Neural progenitor cell (in vitro differentiated cells): ENCODE measurements around the gene S1PR4.

Experiments used
- EZH2 ChIP-seq: fragments of 200-600 bp; sonication (generic); IDR thresholded peaks from 2 replicates; pipeline ENCODE4 v1.6.1; 2017; ENCODE audit warnings: antibody characterized with exemption, mild to moderate bottlenecking, moderate library complexity
- EZH2phosphoT487 ChIP-seq: fragments of 200-600 bp; sonication (generic); IDR thresholded peaks from 2 replicates; pipeline ENCODE4 v1.6.1; 2017; ENCODE audit warnings: antibody characterized with exemption
- TF ChIP-seq, protein P1 (sequence below): fragments of 200-600 bp; sonication (generic); IDR thresholded peaks from 2 replicates; pipeline ENCODE4 v1.5.1; 2017; ENCODE audit warnings: antibody characterized with exemption, mild to moderate bottlenecking

GRCh38 chr19:3196933-3197205, 18.3 kb downstream of the S1PR4 start:
- TF ChIP-seq, protein P1, sequence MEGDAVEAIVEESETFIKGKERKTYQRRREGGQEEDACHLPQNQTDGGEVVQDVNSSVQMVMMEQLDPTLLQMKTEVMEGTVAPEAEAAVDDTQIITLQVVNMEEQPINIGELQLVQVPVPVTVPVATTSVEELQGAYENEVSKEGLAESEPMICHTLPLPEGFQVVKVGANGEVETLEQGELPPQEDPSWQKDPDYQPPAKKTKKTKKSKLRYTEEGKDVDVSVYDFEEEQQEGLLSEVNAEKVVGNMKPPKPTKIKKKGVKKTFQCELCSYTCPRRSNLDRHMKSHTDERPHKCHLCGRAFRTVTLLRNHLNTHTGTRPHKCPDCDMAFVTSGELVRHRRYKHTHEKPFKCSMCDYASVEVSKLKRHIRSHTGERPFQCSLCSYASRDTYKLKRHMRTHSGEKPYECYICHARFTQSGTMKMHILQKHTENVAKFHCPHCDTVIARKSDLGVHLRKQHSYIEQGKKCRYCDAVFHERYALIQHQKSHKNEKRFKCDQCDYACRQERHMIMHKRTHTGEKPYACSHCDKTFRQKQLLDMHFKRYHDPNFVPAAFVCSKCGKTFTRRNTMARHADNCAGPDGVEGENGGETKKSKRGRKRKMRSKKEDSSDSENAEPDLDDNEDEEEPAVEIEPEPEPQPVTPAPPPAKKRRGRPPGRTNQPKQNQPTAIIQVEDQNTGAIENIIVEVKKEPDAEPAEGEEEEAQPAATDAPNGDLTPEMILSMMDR: no peak
- TF ChIP-seq EZH2phosphoT487: no peak
- no peak for TF ChIP-seq EZH2
